Right atrium auricular region (tissue), 2 donors: ENCODE measurements around the gene CA4. TPM values are rescaled to one million over a fixed set of nuclear protein-coding genes. Genes with fewer than 3 reads are reported as not detected.
A peak's percentile ranks its signal among the peaks of the same experiment; 100 is the strongest.
"Not testable (repeated sequence)": the region's sequence is repeated elsewhere in the genome, so short reads cannot be mapped to it uniquely, and the experiment has no call there.

Experiments
- DNase-seq: peaks from one replicate; pipeline ENCODE4 v3.0.0-alpha.2; 2019; ENCODE audit warnings: low spot score
- H3K27ac ChIP-seq, 2 donors: fragments of 200-600 bp; sonication (generic); 1 replicate in 1 of 2; 2 replicates in 1 of 2; pipeline ENCODE4 v1.5.1; 2016 to 2019
- H3K27me3 ChIP-seq, 2 donors: fragments of 200-600 bp; sonication (generic); one replicate each; pipeline versions ENCODE4 v1.5.1 to v1.6.0; 2017 to 2019
- H3K36me3 ChIP-seq: fragments of 200-600 bp; sonication (generic); one replicate; pipeline ENCODE4 v1.5.1; 2016
- H3K4me1 ChIP-seq, 2 donors: fragments of 200-600 bp; sonication (generic); one replicate each; pipeline versions ENCODE4 v1.5.1 to v1.6.0; 2017 to 2019
- H3K4me3 ChIP-seq, 2 donors: fragments of 200-600 bp; sonication (generic); 1 replicate in 1 of 2; 2 replicates in 1 of 2; pipeline ENCODE4 v1.5.1; 2017 to 2019; ENCODE audit warnings: mild to moderate bottlenecking in 1 of 2, moderate library complexity in 1 of 2
- H3K9me3 ChIP-seq, 2 donors: fragments of 200-600 bp; sonication (generic); one replicate each; pipeline ENCODE4 v1.5.1; 2019
- CTCF ChIP-seq, 2 donors: fragments of 200-600 bp; sonication (generic); IDR thresholded peaks; one replicate each; pipeline ENCODE4 v1.5.1; 2019; ENCODE audit warnings: antibody characterized with exemption in 2 of 2
- total RNA-seq, 2 donors: library from RNA; depleted of rRNA; stranded (reverse); fragments of >200 nt; gene quantifications; one replicate each; pipeline ENCODE4 v1.1.0, GENCODE V29; 2016

Gene CA4
- total RNA-seq, 2 donors from 2014 or later: 1.7 to 4.0 TPM

- no peak for TF ChIP-seq CTCF (IDR thresholded peaks at IDR 0.05)
Measured at GRCh38 chr17:60107526-60108257, 42.1 kb upstream of the CA4 start.

GRCh38 chr17:60108309-60108708, 41.5 kb upstream of the CA4 start:
- H3K27me3 ChIP-seq, H3K36me3 ChIP-seq, H3K27ac ChIP-seq, H3K9me3 ChIP-seq, H3K4me3 ChIP-seq, DNase-seq, H3K4me1 ChIP-seq: not testable (repeated sequence)

More at GRCh38 chr17:60107526-60108257, 42.1 kb upstream of the CA4 start:
- Histone ChIP-seq H3K36me3 (no peaks in the 10 kb centered on the region), H3K4me1 (no peaks in the 10 kb centered on the region), H3K9me3 (no peaks in the 10 kb centered on the region), H3K27ac (no peak overlapping the region), H3K27me3 (no peaks in the 10 kb centered on the region), H3K4me3 (no peak overlapping the region)
- DNase-seq: no peak

- Histone ChIP-seq H3K4me1 (no peaks in the 10 kb centered on the region), H3K27me3 (no peaks in the 10 kb centered on the region), H3K36me3 (no peaks in the 10 kb centered on the region), H3K4me3 (no peak overlapping the region), H3K9me3 (no peaks in the 10 kb centered on the region), H3K27ac (no peak overlapping the region)
- no peak for DNase-seq
- TF ChIP-seq CTCF (IDR thresholded peaks at IDR 0.05): no peak
Measured at GRCh38 chr17:60108712-60109111, 41.1 kb upstream of the CA4 start.

GRCh38 chr17:60109161-60109560, 40.6 kb upstream of the CA4 start:
- H3K36me3 ChIP-seq: no peaks in the 10 kb centered on the region
- no peaks in the 10 kb centered on the region for H3K9me3 ChIP-seq
- TF ChIP-seq CTCF (IDR thresholded peaks at IDR 0.05): no peak
- H3K4me3 ChIP-seq: no peak overlapping the region
- no peak for DNase-seq
- H3K27ac ChIP-seq: no peak overlapping the region
- H3K4me1 ChIP-seq: no peaks in the 10 kb centered on the region
- H3K27me3 ChIP-seq: no peaks in the 10 kb centered on the region

- H3K27ac ChIP-seq: no peak overlapping the region
- no peak for DNase-seq
- no peaks in the 10 kb centered on the region for H3K9me3 ChIP-seq
- H3K4me3 ChIP-seq: no peak overlapping the region
- no peaks in the 10 kb centered on the region for H3K27me3 ChIP-seq
- no peaks in the 10 kb centered on the region for H3K4me1 ChIP-seq
- H3K36me3 ChIP-seq: no peaks in the 10 kb centered on the region
- no peak for TF ChIP-seq CTCF (IDR thresholded peaks at IDR 0.05)
Measured at GRCh38 chr17:60110586-60110985, 39.2 kb upstream of the CA4 start.

- not testable (repeated sequence) for H3K36me3 ChIP-seq
Measured at GRCh38 chr17:60111661-60112060, 38.1 kb upstream of the CA4 start.

GRCh38 chr17:60115364-60115763, 34.4 kb upstream of the CA4 start:
- H3K36me3 ChIP-seq, H3K27me3 ChIP-seq, H3K27ac ChIP-seq, DNase-seq, H3K4me1 ChIP-seq, H3K9me3 ChIP-seq, H3K4me3 ChIP-seq: not testable (repeated sequence)

More at GRCh38 chr17:60111661-60112060, 38.1 kb upstream of the CA4 start:
- H3K4me1 ChIP-seq, H3K27ac ChIP-seq, H3K9me3 ChIP-seq, H3K4me3 ChIP-seq, DNase-seq, H3K27me3 ChIP-seq: not testable (repeated sequence)

GRCh38 chr17:60116196-60116595, 33.6 kb upstream of the CA4 start:
- not testable (repeated sequence) for H3K9me3 ChIP-seq, H3K36me3 ChIP-seq, DNase-seq, H3K27me3 ChIP-seq, H3K4me1 ChIP-seq, H3K27ac ChIP-seq, H3K4me3 ChIP-seq

- H3K36me3 ChIP-seq, H3K4me1 ChIP-seq, H3K27ac ChIP-seq, DNase-seq, H3K9me3 ChIP-seq, H3K27me3 ChIP-seq, H3K4me3 ChIP-seq: not testable (repeated sequence)
Measured at GRCh38 chr17:60119162-60119561, 30.6 kb upstream of the CA4 start.

- not testable (repeated sequence) for H3K4me1 ChIP-seq, DNase-seq, H3K27me3 ChIP-seq, H3K9me3 ChIP-seq, H3K27ac ChIP-seq, H3K36me3 ChIP-seq
- H3K4me3 ChIP-seq: peak overlapping the region in 1 of 2 donors; percentile 53
Measured at GRCh38 chr17:60119807-60120748, 29.7 kb upstream of the CA4 start.
